Upper lobe of right lung (tissue), 1 donor: ENCODE data around the gene ZFR. TPM values are rescaled to one million over a fixed set of nuclear protein-coding genes. Genes with fewer than 3 reads are reported as not detected.
"Not testable (repeated sequence)": the region's sequence is repeated elsewhere in the genome, so short reads cannot be mapped to it uniquely, and the experiment has no call there.

Experiments used
- ATAC-seq: fragments of 200-7000 bp; cut with Tn5 transposase; one replicate; pipeline ENCODE4 v1.9.1; 2020; ENCODE audit warnings: mild to moderate bottlenecking, moderate library complexity
- DNase-seq: peaks from one replicate; pipeline ENCODE4 v3.0.0-alpha.2; 2020
- H3K27ac ChIP-seq: fragments of 200-600 bp; one replicate; pipeline ENCODE4 v1.8.0; 2022
- H3K27me3 ChIP-seq: fragments of 200-600 bp; one replicate; pipeline ENCODE4 v1.8.0; 2022; ENCODE audit warnings: mild to moderate bottlenecking
- H3K36me3 ChIP-seq: fragments of 200-600 bp; one replicate; pipeline ENCODE4 v1.8.0; 2022
- H3K4me1 ChIP-seq: fragments of 200-600 bp; one replicate; pipeline ENCODE4 v1.8.0; 2022
- H3K4me3 ChIP-seq: fragments of 200-600 bp; one replicate; pipeline ENCODE4 v1.8.0; 2022; ENCODE audit warnings: mild to moderate bottlenecking
- H3K9me3 ChIP-seq: fragments of 200-600 bp; one replicate; pipeline ENCODE4 v1.8.0; 2022
- CTCF ChIP-seq: fragments of 200-600 bp; IDR thresholded peaks from one replicate; pipeline ENCODE4 v1.8.0; 2022; ENCODE audit warnings: antibody characterized with exemption
- intact Hi-C: fragments of 100-400 bp; cut with DNase I; formaldehyde crosslinking; loops from one replicate; pipeline ENCODE4 v1.11.0; 2022
- total RNA-seq: library from RNA; stranded (reverse); fragmentation: NEBNext Ultra II Directional; extraction: Animal tissue kit (Norgen Biotek cat#: 25700); gene quantifications from one replicate; pipeline ENCODE4 v1.2.1, GENCODE V29; 2021
- donor health status: DM: no; HTN: yes; CAD: no; lungs with severe emphysema.

ZFR gene
- total RNA-seq, 1 donor from 2014 or later: 60.4 TPM

- Histone ChIP-seq H3K4me1 (no peaks in the 10 kb centered on the region), H3K27ac (no peak overlapping the region), H3K9me3 (no peaks in the 10 kb centered on the region), H3K27me3 (no peaks in the 10 kb centered on the region), H3K4me3 (no peak overlapping the region), H3K36me3 (no peaks in the 10 kb centered on the region)
- intact Hi-C loops: no loop called here
- no peak for ATAC-seq
- TF ChIP-seq CTCF: no peak
- no peak for DNase-seq
Observed at GRCh38 chr5:32458880-32459495, 14.4 kb upstream of the ZFR start.

- no peaks in the 10 kb centered on the region for H3K27me3 ChIP-seq
- ATAC-seq (no peak), DNase-seq (no peak)
- no peaks in the 10 kb centered on the region for H3K4me1 ChIP-seq
- no peak overlapping the region for H3K27ac ChIP-seq
- H3K9me3 ChIP-seq: no peaks in the 10 kb centered on the region
- H3K36me3 ChIP-seq: no peaks in the 10 kb centered on the region
- TF ChIP-seq CTCF: no peak
- intact Hi-C loops: no loop called here
- H3K4me3 ChIP-seq: no peak overlapping the region
Observed at GRCh38 chr5:32455311-32455710, 10.8 kb upstream of the ZFR start.

GRCh38 chr5:32454821-32455220 is 10.3 kb upstream of the ZFR start:
- Histone ChIP-seq H3K4me3 (no peak overlapping the region), H3K27ac (no peak overlapping the region), H3K36me3 (no peaks in the 10 kb centered on the region), H3K27me3 (no peaks in the 10 kb centered on the region), H3K4me1 (no peaks in the 10 kb centered on the region), H3K9me3 (no peaks in the 10 kb centered on the region)
- no peak for DNase-seq
- no peak for TF ChIP-seq CTCF
- ATAC-seq: no peak
- intact Hi-C loops: no loop called here

GRCh38 chr5:32453916-32454315 is 9.4 kb upstream of the ZFR start:
- ATAC-seq: no peak
- Histone ChIP-seq H3K4me3 (no peak overlapping the region), H3K27me3 (no peaks in the 10 kb centered on the region), H3K9me3 (no peaks in the 10 kb centered on the region), H3K27ac (no peak overlapping the region), H3K36me3 (no peaks in the 10 kb centered on the region), H3K4me1 (no peaks in the 10 kb centered on the region)
- intact Hi-C loops: no loop called here
- TF ChIP-seq CTCF: no peak
- no peak for DNase-seq

- H3K27ac ChIP-seq, H3K27me3 ChIP-seq, intact Hi-C loops, H3K36me3 ChIP-seq, H3K4me3 ChIP-seq, H3K4me1 ChIP-seq, ATAC-seq, DNase-seq, H3K9me3 ChIP-seq: not testable (repeated sequence)
Observed at GRCh38 chr5:32452316-32452715, 7.8 kb upstream of the ZFR start.

- no peaks in the 10 kb centered on the region for H3K9me3 ChIP-seq
- no peak overlapping the region for H3K4me3 ChIP-seq
- H3K36me3 ChIP-seq: no peaks in the 10 kb centered on the region
- no peak overlapping the region for H3K27ac ChIP-seq
- no peak for ATAC-seq
- H3K4me1 ChIP-seq: no peaks in the 10 kb centered on the region
- no peaks in the 10 kb centered on the region for H3K27me3 ChIP-seq
- no peak for TF ChIP-seq CTCF
- intact Hi-C loops: no loop called here
- DNase-seq: no peak
Observed at GRCh38 chr5:32450952-32451351, 6.4 kb upstream of the ZFR start.
